IPS-15b (cell line): ENCODE results near the gene DDR1.

ENCODE experiments used
- H3K27me3 ChIP-seq: one replicate; pipeline ENCODE4 v1.6.1; 2013; ENCODE audit warnings: low read length; ENCODE audit not compliant: control insufficient read depth, insufficient read depth
- H3K36me3 ChIP-seq: one replicate; pipeline ENCODE4 v1.6.1; 2013; ENCODE audit warnings: low read length; ENCODE audit not compliant: control insufficient read depth, insufficient read depth
- H3K4me1 ChIP-seq: one replicate; pipeline ENCODE4 v1.6.1; 2013; ENCODE audit warnings: mild to moderate bottlenecking, low read length; ENCODE audit not compliant: control insufficient read depth, insufficient read depth
- H3K4me3 ChIP-seq: one replicate; pipeline ENCODE4 v1.5.1; 2013; ENCODE audit warnings: low read depth, low read length
- H3K9ac ChIP-seq: one replicate; pipeline ENCODE4 v1.6.1; 2013; ENCODE audit warnings: low read depth, mild to moderate bottlenecking, low read length
- H3K9me3 ChIP-seq: one replicate; pipeline ENCODE4 v1.6.1; 2013; ENCODE audit warnings: mild to moderate bottlenecking, low read length; ENCODE audit not compliant: control insufficient read depth, insufficient read depth

Gene DDR1

GRCh38 chr6:30876039-30876730, 8.1 kb upstream of the DDR1 start:
- Histone ChIP-seq H3K4me1 (peaks cover 9% of the 10 kb centered on the region), H3K9ac (no peak overlapping the region), H3K36me3 (no peaks in the 10 kb centered on the region), H3K4me3 (no peak overlapping the region), H3K27me3 (no peaks in the 10 kb centered on the region), H3K9me3 (peaks cover 5% of the 10 kb centered on the region)

DNA sequence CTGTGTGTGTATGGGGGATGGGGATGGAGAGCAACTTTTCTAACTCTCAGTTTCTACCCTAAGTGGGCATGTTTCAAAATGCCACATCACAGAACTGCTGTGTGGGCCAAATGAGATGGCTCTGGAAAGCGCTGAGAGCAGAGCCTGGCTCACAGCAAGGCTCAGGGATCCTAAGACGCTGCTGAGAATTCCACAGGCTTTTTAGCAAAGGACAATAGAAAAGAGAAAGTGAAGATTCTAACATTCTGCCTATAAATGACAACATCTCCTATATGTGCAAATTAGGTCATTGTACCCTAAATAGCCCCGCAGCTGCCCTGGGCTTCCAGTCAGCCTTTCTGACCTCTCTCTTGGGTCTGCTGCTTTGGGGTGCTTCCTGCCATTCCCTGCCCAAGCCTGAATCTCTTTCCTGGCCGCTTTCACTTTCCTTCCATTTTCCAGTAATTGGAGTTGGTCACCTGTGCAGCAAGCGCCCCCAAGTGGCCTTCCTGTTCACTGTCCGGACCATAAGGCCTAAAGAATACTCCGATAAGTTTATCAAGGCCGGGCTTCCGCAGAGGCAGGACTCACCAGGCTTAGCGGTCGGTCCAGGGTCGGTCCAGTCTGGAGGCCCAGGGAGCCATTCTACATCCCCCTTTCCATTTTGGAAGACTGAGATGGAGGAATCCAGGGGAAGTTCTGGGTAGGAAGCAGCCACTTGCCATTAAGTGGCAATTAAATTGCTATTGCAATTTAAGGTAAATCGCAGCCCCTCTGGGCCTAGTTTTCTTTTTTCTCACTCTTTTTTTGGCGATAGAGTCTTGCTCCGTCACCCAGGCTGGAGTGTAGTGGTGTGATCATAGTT, 6.7 kb upstream of the DDR1 start:
- peaks cover 23% of the 10 kb centered on the region for H3K4me1 ChIP-seq
- H3K9me3 ChIP-seq, result peaks cover 3% of the 10 kb centered on the region
- no peak overlapping the region for H3K4me3 ChIP-seq
- no peaks in the 10 kb centered on the region for H3K27me3 ChIP-seq
- no peaks in the 10 kb centered on the region for H3K36me3 ChIP-seq
- H3K9ac ChIP-seq, result no peak overlapping the region

DNA sequence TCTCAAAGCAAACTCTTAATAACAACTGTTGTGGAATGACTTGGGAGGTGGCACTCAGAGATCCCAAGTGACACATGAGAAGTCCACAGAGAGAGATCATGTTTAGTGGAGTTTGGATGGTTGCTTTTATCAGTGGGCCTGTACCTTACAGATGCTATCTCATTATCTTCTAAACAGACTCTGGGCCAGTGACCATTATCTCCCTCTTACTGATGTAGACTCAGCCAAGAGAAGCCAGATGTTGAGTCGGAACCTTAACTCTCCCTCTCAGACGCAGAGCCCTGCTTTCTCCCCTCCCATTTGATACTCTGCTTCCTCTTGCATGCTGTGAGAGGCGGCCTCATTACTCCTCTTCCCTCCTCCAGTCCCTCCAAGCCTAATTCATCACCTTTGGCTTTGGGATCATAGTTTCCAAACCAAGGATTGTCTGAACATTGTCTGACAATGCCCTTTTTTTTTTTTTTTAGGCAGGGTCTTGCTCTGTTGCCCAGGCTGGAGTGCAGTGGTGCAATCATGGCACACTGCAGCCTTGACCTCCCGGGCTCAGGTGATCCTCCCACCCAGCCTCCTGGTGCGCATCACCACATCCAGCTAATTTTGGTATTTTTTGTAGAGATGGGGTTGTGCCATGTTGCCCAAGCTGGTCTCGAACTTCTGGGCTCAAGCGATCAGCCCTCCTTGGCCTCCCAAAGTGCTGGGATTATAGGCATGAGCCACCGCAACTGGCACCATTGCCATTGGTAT, 4.5 kb upstream of the DDR1 start:
- Histone ChIP-seq H3K4me3 (peak overlapping the region; percentile 88), H3K9ac (no peak overlapping the region), H3K4me1 (peaks cover 26% of the 10 kb centered on the region), H3K27me3 (no peaks in the 10 kb centered on the region), H3K36me3 (no peaks in the 10 kb centered on the region), H3K9me3 (no peaks in the 10 kb centered on the region)

DNA sequence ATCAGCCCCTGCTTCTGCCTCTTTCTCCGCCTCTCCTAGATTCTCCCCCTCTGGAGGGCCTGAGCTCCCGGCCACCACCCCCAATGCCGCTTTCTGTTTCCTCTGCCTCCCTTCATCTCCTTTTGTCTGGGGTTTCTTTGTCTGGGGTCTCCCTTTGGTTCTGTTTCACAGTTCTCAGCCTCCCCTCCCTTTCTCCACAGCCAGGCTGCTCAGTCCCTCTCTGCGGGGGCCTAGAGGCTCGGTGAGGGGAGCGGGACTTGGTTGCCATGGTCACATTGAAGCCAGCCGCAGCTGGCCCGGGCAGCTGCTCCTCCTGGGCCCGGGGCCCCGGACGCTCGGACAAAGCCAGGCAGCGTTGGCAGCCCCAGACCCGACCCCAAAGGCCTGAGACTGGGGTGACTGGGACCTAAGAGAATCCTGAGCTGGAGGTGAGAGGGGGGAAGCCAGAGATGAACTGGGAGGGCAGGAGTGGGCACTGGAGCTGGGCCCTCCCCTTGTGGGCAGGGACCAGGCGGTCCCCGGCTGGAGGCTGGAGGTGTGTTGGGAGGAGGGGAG, 3.5 kb upstream of the DDR1 start:
- Histone ChIP-seq H3K9ac (no peak overlapping the region), H3K4me1 (peaks cover 35% of the 10 kb centered on the region), H3K4me3 (peak overlapping the region; percentile 88), H3K27me3 (no peaks in the 10 kb centered on the region), H3K36me3 (no peaks in the 10 kb centered on the region), H3K9me3 (no peaks in the 10 kb centered on the region)

DNA sequence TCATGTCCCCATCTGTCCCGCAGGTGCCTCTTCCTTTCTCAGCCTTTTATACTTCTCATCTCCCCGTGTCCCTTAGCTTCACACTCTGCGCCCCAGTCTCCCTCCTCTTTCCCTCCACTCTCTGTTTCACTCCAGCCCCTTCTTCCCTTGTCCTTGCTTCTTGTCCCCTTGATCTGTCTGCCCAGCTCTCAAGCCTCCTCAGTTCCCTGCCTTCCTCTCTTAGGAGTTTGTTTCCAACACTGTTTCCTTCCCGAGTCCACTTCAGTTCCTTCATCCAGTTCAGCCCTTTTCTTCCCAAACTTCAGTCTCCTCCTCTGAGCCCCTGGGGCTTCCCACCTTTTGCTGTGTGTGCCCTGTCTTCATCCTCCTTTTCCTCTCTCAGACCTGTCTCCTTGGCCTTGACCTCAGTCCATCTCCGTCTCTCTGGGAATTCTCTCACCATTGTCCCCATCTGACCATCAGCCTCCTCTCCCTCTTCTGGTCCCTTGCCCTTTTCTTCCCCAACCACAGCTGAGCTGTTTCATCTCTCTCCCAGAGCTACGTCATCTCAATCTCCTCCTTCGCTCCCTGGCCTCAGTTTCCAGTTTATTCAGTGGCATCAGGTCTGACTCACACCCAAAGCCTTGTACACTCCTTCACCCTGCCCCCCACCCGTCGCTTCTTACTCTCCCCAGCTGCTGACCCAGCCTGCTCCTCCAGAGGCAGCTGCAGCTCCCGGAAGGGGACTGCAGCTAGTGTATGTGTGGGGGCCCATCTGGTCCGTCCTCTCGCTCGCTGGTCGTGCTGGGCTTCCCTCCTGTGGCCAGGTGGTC, 2.7 kb upstream of the DDR1 start:
- H3K9ac ChIP-seq, result peak overlapping the region; percentile 32
- H3K27me3 ChIP-seq, result no peaks in the 10 kb centered on the region
- H3K9me3 ChIP-seq, result no peaks in the 10 kb centered on the region
- H3K4me3 ChIP-seq, result peak overlapping the region; percentile 88
- no peaks in the 10 kb centered on the region for H3K36me3 ChIP-seq
- peaks cover 37% of the 10 kb centered on the region for H3K4me1 ChIP-seq

- H3K4me3 ChIP-seq, result peak overlapping the region; percentile 88
- peak overlapping the region; percentile 32 for H3K9ac ChIP-seq
- H3K4me1 ChIP-seq, result peaks cover 42% of the 10 kb centered on the region
- H3K36me3 ChIP-seq, result no peaks in the 10 kb centered on the region
- H3K9me3 ChIP-seq, result no peaks in the 10 kb centered on the region
- H3K27me3 ChIP-seq, result no peaks in the 10 kb centered on the region
Measured at GRCh38 chr6:30882204-30882758, 2.0 kb upstream of the DDR1 start.

- H3K9me3 ChIP-seq, result no peaks in the 10 kb centered on the region
- H3K4me1 ChIP-seq, result peaks cover 39% of the 10 kb centered on the region
- peak overlapping the region; percentile 88 for H3K4me3 ChIP-seq
- H3K27me3 ChIP-seq, result no peaks in the 10 kb centered on the region
- peak overlapping the region; percentile 71 for H3K9ac ChIP-seq
- no peaks in the 10 kb centered on the region for H3K36me3 ChIP-seq
Measured at GRCh38 chr6:30882759-30883684, 1.3 kb upstream of the DDR1 start.

GRCh38 chr6:30884521-30885480, 482 bp downstream of the DDR1 start:
- Histone ChIP-seq H3K27me3 (no peaks in the 10 kb centered on the region), H3K4me1 (peaks cover 36% of the 10 kb centered on the region), H3K4me3 (peak overlapping the region; percentile 88), H3K9ac (peak overlapping the region; percentile 24), H3K36me3 (peaks cover 13% of the 10 kb centered on the region), H3K9me3 (no peaks in the 10 kb centered on the region)

DNA sequence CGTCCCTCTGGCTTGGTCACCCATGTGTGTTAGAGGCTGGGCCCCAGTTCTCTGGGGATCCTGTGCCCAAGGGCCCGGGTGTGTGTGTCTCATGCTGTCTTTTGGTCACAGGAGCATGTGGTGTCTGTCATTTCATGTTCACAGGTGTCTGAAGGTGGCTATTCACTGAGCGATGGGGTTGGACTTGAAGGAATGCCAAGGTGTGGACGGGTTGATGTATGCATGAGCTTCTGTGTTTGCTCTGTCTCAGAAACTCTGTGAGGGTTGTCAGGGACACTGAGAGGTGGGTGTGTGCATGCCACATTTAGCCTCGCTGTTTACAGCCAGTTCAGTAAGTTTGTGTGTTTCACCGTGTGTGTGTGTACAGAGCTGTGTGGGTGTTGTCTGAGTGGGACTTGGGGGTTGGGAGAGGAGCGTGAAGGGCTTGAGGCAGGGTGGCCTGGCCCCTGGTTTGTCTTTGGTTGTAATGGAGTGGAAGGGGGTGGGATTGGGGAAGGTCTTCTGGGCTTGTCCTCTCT, 1.2 kb downstream of the DDR1 start:
- Histone ChIP-seq H3K4me3 (peak overlapping the region; percentile 88), H3K9ac (peak overlapping the region; percentile 82), H3K9me3 (no peaks in the 10 kb centered on the region), H3K4me1 (peaks cover 34% of the 10 kb centered on the region), H3K36me3 (peaks cover 20% of the 10 kb centered on the region), H3K27me3 (no peaks in the 10 kb centered on the region)
